ENCODE results near the gene CARD6.

DNA sequence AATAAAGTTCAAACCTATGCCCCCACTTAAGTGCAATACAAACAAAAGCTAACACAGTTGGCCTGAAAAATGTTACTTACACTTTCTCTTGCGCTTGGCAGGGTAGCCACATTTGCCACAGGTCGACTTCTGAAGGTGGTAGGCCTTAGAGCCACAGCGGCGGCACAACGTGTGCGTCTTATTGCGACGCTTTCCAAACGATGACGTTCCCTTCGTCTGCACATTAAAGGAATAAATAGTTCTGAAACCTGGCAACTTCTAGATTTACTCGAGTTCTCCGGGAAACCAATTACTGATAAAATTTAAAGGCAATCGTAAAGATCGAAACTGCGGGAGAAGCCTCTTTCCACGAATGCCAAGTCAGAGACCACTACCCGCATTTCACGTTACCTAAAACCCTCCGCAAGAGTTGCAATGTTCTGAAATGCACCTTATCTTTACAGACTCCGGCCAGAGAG lies 6.7 kb upstream of the CARD6 start:
- no peak for TF ChIP-seq POLR2A (IDR thresholded peaks at IDR 0.05)
- TF ChIP-seq, protein P1, sequence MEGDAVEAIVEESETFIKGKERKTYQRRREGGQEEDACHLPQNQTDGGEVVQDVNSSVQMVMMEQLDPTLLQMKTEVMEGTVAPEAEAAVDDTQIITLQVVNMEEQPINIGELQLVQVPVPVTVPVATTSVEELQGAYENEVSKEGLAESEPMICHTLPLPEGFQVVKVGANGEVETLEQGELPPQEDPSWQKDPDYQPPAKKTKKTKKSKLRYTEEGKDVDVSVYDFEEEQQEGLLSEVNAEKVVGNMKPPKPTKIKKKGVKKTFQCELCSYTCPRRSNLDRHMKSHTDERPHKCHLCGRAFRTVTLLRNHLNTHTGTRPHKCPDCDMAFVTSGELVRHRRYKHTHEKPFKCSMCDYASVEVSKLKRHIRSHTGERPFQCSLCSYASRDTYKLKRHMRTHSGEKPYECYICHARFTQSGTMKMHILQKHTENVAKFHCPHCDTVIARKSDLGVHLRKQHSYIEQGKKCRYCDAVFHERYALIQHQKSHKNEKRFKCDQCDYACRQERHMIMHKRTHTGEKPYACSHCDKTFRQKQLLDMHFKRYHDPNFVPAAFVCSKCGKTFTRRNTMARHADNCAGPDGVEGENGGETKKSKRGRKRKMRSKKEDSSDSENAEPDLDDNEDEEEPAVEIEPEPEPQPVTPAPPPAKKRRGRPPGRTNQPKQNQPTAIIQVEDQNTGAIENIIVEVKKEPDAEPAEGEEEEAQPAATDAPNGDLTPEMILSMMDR (IDR thresholded peaks at IDR 0.05) = no peak

Measured in thyroid gland (tissue), 4 donors.